NCI-H187 treated with DMSO at 0.1 percent for 48 hours (cell line): Measurements from ENCODE around the gene FCHO2.
"Not testable (repeated sequence)": the region's sequence is repeated elsewhere in the genome, so short reads cannot be mapped to it uniquely, and the experiment has no call there.

Source experiments
- DNase-seq: peaks from one replicate; lab custom pipeline; 2025; lab: John Stamatoyannopoulos, UW

Gene FCHO2, protein sequence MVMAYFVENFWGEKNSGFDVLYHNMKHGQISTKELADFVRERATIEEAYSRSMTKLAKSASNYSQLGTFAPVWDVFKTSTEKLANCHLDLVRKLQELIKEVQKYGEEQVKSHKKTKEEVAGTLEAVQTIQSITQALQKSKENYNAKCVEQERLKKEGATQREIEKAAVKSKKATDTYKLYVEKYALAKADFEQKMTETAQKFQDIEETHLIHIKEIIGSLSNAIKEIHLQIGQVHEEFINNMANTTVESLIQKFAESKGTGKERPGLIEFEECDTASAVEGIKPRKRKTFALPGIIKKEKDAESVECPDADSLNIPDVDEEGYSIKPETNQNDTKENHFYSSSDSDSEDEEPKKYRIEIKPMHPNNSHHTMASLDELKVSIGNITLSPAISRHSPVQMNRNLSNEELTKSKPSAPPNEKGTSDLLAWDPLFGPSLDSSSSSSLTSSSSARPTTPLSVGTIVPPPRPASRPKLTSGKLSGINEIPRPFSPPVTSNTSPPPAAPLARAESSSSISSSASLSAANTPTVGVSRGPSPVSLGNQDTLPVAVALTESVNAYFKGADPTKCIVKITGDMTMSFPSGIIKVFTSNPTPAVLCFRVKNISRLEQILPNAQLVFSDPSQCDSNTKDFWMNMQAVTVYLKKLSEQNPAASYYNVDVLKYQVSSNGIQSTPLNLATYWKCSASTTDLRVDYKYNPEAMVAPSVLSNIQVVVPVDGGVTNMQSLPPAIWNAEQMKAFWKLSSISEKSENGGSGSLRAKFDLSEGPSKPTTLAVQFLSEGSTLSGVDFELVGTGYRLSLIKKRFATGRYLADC

GRCh38 chr5:72955768-72956323, at the start of gene FCHO2:
FCHO2 (plus strand) TSS chr5:72956041; CDS start chr5:72956097, 56 bp downstream.
- DNase-seq, result peak; percentile 94

GRCh38 chr5:72906806-72907205, 49.0 kb upstream of the FCHO2 start:
- no peak for DNase-seq

- no peak for DNase-seq
Observed at GRCh38 chr5:72908664-72909063, 47.2 kb upstream of the FCHO2 start.

DNA sequence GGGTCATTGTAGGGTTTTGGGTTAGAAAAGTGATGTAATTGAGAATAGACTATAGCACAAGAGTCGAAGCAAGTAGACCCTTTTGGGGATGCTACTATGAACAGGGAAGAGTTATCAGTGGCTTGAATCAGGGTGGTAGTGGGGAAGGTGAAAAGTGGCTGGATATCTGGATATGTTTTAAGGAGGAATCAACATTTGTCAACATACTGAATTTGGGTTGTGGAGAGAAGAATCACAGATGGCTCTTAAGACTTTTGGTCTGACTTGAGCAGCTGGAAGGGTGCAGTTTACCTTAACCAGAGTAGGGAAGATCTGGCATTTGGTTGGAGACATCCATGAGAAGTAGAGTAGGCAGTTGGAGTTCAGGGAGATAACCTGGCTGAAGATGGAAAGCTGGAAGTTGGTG, 38.5 kb upstream of the FCHO2 start:
- DNase-seq, result no peak

DNA sequence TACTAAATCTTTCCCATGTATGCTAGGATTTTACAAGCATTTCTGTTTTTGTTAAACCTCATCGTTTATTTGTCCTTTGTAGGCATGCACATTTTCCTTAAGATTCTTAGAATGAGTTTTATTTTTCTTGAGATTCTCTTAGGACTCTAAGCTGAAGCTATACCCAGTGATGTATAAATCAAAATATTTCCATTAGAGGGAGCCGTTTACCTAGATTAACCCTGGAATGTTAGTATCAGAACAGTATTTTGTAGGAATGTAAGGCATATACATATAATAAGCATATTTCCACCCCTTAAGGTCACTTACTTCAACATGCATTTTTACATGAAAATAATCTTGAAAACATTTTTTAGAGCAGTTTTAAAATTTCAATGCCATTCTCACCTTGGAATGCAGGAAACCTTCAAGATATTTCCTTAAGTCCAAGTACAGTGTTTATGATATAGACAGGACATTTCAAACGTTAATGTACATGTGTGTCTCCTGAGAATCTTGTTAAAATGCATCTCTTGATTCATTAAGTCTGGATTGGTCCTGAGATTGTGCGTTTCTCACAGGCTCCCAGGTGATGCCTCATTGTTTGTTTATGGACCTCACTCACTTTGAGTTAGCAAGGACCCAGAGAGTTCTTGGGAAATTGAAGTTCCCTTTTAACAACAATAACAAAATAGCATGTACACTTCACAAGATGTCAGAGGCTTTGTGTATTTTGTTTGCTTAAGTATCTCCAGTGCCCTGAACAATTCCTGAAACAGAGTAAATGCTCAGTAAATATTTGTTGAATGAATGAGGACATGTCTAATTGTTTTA, 34.9 kb upstream of the FCHO2 start:
- DNase-seq, result peak; percentile 21

GRCh38 chr5:72921886-72922285, 34.0 kb upstream of the FCHO2 start:
- no peak for DNase-seq

- DNase-seq, result no peak
Observed at GRCh38 chr5:72922422-72922821, 33.4 kb upstream of the FCHO2 start.

DNA sequence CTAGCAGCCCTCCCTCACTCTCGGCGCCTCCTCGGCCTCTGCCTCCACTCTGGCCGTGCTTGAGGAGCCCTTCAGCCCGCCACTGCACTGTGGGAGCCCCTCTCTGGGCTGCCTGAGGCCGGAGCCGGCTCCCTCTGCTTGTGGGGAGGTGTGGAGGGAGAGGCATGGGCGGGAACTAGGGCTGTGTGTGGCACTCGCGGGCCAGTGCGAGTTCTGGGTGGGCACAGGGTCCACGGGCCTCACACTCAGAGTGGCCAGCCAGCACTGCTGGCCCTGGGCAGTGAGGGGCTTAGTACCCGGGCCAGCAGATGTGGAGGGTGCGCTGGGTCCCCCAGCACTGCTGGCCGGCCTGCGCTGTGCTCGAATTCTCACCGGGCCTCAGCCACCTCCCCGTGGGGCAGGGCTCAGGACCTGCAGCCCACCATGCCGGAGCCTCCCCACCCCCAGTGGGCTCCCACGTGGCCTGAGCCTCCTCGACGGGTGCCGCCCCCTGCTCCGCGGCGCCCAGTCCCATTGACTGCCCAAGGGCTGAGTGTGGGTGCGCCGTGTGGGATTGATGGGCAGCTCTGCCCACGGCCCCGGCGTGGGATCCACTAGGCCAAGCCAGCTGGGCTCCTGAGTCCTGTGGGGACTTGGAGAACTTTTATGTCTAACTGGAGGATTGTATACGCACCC, 30.4 kb upstream of the FCHO2 start:
- DNase-seq, result no peak

DNA sequence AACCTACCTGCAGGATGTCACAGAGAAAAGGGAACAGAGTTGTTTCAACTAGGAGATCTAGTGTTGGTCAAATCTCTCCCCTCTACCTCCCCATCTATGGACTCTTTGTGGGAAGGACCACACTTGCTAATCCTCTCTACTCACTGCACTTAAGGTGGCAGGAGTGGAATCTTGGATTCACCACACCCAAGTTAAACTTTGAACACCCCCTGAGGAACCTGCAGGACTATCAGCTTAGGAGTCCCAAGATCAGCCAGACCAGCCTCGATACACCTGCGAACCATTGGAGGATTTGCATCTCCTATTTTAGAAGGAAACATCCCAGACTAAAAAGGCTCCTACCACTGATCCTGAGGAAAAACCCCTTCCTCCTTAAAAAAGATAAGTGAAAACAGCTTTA, 23.2 kb upstream of the FCHO2 start:
- not testable (repeated sequence) for DNase-seq

DNA sequence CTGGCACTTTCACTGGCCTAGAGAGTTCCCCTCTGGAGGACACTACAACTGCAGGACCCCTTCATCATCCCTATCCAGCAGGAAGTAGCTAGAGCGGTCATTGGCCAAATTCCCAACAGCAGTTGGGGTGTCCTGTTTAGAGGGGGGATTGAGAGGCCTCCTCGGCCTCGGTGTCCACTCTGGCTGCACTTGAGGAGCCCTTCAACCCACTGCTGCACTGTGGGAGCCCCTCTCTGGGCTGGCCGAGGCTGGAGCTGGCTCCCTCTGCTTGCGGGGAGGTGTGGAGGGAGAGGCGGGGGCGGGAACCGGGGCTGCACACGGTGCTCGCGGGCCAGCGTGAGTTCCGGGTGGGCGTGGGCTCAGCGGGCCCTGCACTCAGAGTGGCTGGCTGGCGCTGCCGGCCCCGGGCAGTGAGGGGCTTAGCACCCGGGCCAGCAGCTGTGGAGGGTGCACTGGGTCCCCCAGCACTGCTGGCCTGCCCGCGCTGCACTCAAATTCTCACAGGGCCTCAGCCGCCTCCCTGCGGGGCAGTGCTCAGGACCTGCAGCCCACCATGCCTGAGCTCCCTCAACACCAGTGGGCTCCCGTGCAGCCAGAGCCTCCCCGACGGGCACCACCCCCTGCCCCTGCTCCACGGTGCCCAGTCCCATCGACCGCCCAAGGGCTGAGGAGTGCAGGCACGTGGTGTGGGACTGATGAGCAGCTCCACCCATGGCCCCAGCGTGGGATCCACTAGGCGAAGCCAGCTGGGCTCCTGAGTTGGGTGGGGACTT, 20.7 kb upstream of the FCHO2 start:
- DNase-seq, result not testable (repeated sequence)

DNA sequence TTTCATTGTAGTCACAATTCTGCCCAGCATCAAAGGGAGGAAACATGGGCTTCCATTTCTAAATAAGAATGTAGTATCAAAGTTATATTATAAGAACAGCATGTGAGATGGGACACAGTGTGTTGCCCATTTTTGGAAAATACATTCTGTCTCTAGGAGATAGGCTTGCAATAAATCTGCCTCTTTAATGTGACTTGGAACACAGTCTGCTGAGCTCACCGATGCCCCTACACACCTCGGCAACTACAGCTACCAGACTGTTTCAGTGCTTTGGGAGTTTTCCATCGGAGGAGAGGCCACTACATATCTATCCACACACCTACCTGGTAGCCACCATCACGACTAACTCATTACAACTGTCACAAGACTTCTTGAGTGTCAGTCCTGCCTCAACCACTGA, 18.9 kb upstream of the FCHO2 start:
- no peak for DNase-seq

- DNase-seq, result no peak
Observed at GRCh38 chr5:72937517-72938061, 18.3 kb upstream of the FCHO2 start.

DNA sequence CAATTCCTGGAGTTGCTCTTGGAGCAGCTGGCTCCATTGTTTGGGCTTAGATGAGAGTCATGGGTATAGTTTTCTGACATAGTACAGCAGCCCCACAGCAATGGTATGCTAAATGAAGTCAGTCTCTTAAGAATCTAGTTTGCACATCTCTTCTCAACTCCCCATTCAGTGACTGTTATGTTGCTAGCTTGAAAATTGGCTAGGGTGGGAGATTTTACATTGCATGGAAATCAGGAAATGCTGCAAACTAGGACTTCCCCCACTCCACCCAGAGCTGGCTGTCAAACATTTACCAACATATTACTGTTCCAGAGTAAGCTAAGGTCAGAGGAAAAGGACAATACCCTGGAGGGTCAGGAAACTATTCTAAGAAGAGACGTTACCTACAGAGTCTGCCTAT, 17.6 kb upstream of the FCHO2 start:
- DNase-seq, result no peak

DNA sequence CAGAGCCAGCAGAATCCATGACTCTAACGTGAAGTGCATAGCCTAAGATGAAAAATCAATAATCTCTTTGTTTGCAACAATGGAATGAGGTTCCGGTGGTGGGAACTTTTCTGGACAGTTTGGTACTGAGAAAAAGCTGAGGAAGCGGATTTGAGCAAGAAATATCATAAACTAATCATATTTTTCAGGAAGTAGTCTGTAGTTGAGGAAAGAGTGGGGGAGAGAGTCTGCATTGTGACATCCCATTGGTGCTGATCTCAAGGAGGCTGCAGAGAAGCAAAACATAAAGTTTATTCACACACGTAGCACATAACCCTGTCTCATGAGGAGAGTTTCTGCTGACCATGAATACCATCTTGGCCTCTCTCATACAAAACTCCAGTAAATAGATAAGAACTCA, 15.8 kb upstream of the FCHO2 start:
- DNase-seq, result no peak

GRCh38 chr5:72943307-72943706, 12.5 kb upstream of the FCHO2 start:
- DNase-seq, result no peak

GRCh38 chr5:72947498-72947897, 8.3 kb upstream of the FCHO2 start:
- DNase-seq, result no peak

- no peak for DNase-seq
Observed at GRCh38 chr5:72949481-72949880, 6.4 kb upstream of the FCHO2 start.

GRCh38 chr5:72951671-72952468, 4.0 kb upstream of the FCHO2 start:
- no peak for DNase-seq

- DNase-seq, result no peak
Observed at GRCh38 chr5:72954389-72954788, 1.5 kb upstream of the FCHO2 start.
